HG03571 (cell line): Measurements from ENCODE around the gene SIGLEC9.

ENCODE experiments used
- ATAC-seq: cut with Tn5 transposase; IDR thresholded peaks from one replicate; pipeline ENCODE4 v1.9.1; 2021; ENCODE audit not compliant: unreplicated experiment

The SIGLEC9 gene

DNA sequence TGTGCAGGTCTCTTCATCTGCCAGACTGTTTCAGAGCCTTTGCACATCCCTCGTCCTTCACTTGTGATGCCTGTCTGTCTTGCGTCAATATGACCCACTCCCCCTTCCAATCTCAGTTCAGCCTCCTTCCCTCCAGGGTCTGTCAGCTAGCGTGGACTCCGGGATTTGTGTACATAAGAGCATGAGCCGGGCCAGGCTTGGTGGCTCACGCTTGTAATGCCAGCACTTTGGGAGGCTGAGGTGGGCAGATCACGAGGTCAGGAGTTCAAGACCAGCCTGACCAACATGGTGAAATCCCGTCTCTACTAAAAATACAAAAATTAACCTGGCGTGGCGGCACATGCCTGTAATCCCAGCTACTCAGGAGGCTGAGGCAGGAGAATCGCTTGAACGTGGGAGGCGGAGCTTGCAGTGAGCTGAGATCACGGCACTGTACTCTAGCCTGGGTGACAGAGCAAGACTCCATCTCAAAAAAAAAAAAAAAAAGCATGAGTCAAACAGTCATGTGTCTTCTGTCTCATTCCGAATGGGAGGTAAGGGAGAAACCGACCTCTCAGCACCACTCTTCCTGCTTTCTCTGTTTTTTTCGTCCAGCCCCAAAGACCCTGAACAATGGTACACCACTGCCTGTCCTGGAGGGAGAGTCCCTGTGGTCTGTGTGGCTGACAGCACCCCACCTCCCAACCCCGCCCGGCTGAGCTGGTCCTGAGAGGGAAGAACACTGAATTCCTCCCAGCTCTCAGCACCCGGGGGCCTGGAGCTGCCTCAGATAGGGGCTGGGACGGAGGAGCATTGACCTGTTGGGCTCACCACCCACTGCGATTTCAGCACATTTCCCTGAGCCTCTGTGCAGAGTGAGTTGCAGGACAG, 2.4 kb upstream of the SIGLEC9 start:
- ATAC-seq: no peak

DNA sequence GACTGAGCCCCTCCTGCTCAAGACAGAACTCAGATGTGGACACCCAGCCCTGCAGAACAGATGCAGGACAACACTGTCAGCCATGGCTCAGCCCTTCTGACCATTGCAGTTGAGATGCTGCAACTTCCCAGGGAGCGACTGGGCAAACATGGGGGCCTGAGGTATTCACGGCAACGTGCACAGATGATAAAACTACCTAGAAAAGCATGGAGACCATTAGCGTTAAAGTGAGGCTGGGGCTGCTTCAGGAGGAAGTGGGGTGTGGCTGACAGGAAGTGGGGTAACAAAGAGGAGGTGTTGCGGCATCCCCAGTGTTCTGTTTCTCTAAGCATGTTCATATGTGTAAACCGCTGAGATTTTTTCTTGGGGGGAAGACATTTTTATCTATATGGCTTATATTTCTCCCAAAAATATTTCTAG, 1.3 kb upstream of the SIGLEC9 start:
- ATAC-seq: no peak

DNA sequence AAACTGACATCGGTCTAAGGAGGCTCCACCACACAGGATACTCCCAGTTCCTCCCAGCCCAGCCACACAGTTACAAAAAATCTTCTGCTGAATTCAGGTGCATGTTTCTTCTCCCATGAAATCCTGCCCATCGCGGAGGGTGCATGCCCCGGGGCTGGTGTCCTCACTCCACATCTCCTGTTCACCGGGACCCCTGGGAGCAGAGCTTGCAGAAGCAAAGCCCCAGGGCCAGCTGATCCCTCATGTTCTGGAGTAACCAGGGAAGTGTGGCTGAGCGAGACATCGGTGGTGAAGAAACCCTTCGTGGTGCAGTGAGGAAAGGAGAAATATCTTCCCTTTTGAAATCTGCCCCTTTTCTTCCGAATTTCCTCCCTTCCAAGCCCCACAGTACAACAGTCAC, 904 bp upstream of the SIGLEC9 start:
- no peak for ATAC-seq

DNA sequence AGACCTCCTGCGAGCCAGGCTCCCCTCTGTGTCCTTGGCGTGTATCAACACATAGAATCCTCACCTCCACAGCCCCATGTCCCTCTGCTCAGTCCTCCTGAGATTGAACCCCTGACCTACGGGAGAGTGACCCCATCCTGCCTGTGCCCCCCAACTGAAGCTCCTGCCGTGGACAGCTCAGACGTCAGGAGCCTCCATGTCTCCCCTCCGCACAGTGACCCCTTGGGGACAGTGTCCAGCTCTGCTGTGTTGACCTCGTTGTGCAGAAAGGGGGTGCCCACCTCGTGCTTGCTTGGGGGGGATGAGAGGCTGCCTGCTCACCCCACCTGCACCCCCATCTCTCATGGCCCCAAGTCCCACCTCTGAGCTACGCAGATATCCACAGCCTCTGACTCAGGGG, 490 bp upstream of the SIGLEC9 start:
- no peak for ATAC-seq

DNA sequence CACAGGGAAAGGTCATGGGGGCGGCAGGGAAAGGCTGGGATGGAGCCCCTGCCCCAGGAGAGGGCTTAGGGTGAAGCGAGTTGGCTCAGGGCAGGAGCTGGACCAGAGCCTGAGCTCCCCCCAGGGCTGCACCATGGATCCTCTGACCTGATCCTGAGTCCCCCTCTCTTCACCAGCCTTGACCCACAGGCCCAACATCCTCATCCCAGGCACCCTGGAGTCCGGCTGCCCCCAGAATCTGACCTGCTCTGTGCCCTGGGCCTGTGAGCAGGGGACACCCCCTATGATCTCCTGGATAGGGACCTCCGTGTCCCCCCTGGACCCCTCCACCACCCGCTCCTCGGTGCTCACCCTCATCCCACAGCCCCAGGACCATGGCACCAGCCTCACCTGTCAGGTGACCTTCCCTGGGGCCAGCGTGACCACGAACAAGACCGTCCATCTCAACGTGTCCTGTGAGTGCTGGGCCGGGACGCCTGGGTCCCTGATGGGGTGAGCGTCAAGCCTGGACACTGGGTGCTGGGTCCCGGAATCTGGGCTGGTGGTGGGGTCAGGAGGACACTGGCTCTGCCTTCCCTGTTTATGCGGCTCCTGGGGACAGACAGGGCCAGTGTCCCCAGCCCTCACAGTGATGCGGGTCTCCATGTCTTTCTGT, 842 bp downstream of the SIGLEC9 start:
- ATAC-seq: no peak

DNA sequence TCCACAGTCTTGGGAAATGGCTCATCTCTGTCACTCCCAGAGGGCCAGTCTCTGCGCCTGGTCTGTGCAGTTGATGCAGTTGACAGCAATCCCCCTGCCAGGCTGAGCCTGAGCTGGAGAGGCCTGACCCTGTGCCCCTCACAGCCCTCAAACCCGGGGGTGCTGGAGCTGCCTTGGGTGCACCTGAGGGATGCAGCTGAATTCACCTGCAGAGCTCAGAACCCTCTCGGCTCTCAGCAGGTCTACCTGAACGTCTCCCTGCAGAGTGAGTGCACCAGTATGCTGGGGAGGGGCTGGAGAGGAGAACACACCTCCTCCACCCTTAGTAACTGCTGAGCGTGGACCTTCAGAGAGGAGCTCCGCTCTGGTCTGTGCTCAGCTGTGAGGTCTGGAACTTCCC, 2.3 kb downstream of the SIGLEC9 start:
- ATAC-seq: no peak

DNA sequence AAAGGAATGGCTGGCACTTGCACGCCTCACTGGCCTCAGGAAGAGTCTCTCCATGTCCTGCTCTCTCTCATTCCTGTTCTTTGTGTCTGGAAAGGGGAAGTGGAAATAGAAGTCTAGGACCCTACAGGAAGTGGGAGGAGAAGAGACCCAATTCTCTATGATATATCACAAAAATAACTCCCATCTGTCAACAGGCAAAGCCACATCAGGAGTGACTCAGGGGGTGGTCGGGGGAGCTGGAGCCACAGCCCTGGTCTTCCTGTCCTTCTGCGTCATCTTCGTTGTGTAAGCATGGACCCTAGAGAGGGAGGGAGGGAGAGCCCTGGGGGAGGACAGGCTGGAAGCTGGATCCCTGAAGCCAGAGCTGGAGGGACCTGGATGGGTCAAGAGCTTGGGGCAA, 3.0 kb downstream of the SIGLEC9 start:
- no peak for ATAC-seq

DNA sequence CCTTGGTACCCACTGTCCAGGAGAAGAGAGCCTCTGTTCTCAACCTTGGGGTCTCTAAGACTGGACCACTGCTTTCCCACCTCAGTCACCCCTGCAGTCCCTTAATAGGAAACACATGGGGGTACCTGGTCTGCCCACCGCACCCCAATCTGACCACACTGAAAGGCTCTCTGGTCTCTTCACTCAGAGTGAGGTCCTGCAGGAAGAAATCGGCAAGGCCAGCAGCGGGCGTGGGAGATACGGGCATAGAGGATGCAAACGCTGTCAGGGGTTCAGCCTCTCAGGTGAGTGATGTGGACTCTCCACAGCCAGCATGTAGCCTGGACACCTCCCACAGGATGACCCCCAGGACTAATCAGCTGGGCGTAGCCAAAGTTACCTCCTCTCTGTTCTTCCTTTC, 3.5 kb downstream of the SIGLEC9 start:
- no peak for ATAC-seq

DNA sequence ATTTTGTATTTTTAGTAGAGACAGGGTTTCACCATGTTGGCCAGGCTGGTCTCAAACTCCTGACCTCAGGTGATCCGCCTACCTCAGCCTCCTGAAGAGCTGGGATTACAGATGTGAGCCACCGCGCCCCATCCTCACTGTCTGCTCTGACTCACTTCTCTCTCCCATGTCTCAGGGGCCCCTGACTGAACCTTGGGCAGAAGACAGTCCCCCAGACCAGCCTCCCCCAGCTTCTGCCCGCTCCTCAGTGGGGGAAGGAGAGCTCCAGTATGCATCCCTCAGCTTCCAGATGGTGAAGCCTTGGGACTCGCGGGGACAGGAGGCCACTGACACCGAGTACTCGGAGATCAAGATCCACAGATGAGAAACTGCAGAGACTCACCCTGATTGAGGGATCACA, 5.0 kb downstream of the SIGLEC9 start:
- no peak for ATAC-seq

DNA sequence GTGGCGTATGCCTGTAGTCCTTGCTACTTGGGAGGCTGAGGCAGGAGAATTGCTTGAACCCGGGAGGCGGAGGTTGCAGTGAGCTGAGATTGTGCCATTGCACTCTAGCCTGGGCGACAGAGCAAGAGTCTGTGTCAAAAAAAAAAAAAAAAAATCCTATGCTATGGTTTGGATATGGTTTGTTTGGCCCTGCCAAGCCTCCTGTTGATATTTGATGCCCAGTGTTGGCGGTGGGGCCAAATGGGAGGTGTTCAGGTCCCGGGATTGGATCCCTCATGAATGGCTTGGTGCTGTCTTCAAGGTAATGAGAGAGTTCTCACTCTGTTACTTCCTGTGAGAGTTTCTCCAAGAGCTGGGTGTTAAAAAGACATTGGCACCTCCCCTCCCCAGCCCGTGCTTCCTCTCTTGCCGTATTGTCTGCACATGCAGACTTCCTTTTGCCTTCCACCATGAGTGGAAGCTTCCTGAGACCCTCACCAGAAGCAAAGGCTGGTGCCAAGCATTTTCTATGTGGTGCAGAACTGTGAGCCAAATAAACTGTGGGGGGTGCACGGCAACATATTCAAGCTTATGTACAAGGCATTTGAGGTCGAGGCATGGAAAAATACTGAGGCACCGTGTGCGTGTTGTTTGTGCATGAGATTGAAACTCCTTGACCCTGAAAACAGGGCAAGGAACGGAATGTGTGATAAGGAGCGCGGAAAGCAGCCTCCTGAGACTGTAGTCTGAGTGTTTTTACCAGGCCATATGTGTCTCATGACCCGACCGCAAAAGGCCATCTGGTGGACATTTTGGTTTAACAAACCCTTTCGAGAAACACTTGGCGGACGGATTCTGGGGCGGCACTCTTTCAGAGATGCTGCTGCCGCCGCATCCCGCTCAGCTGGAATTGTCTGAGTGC, 7.3 kb downstream of the SIGLEC9 start:
- no peak for ATAC-seq

DNA sequence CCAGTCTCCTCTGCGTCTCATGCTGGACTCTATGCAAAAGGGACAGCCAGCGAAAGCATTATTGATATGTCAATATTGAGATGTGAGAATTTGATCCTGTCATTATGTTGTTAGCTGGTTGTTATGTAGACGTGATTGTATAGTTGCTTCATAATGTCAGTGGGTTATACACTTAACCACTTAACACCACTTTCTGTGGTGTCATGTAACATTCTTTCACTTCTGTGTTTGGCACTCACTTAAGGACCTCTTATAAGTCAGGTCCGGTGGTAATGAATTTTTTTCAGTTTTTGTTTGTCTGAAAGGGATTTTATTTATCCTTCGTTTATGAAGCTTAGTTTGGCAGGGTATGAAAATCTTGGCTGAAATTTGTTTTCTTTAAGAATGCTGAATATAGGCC, 10.3 kb downstream of the SIGLEC9 start:
- ATAC-seq: no peak

DNA sequence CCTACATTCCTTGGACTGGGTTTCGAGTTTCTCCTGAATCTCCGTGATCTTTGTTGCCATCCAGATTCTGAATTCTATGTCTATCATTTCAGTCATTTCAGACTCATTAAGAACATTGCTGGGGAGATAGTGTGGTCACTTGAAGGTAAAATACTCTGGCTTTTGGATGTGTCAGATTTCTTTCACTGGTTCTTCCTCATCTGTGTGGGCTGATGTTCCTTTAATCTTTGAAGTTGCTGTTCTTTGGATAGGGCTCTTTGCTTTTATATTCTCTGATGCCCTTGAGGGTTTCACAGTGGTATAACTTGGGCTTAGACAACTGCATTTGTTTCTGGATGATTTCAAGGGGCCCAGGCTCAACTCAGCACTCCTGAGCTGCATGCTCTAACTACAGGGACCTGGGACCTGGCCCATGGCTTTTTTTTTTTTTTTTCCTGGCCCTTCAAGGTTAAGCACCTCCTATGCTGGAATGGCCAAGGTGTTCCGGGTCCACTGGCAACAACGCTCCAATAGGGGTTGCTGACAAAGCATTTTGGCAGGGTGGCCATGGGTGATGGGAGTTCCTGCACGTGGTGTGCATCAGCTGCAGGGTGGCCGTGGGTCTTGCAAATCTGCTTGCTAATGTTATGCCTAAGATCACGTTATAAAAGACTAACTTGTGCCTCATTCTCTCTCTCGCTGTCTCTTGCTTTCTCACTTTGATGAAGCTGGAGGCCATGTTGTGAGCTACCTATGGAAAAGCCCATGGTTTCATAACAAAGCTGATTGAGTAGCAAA, 11.5 kb downstream of the SIGLEC9 start:
- ATAC-seq: no peak

DNA sequence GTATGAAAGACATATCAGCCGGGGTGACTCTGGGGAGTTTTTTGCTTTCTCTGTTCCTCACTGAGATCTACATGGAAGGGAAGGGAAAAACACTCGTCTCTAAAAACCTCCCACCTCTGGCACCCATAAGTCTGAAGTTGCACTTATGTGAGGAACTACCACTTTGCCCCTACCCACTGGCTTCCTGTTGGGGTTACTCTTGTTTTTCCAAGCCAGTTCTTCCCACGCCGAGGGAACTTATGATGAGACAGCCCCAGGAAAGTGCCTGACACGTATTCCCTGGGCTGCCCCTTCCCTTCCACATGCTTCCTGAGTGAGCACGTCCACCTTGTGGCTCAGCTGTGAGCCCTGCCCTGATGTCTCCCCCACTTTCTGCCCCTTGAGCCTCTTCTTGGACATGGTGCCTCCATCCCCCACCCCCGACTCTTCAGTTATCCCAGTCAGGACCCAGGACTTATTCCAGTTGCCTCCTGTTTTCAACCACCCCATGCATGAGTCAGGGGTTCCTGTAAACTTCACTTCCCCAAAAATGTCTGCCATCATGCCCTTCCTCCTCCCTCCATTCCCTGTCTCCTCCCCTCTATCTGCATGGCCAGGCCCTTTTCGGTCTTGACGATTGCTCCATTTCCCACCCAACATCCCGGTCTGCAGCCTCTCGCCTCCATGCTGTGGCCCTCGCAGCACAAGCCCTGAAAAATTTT, 12.3 kb downstream of the SIGLEC9 start:
- no peak for ATAC-seq

DNA sequence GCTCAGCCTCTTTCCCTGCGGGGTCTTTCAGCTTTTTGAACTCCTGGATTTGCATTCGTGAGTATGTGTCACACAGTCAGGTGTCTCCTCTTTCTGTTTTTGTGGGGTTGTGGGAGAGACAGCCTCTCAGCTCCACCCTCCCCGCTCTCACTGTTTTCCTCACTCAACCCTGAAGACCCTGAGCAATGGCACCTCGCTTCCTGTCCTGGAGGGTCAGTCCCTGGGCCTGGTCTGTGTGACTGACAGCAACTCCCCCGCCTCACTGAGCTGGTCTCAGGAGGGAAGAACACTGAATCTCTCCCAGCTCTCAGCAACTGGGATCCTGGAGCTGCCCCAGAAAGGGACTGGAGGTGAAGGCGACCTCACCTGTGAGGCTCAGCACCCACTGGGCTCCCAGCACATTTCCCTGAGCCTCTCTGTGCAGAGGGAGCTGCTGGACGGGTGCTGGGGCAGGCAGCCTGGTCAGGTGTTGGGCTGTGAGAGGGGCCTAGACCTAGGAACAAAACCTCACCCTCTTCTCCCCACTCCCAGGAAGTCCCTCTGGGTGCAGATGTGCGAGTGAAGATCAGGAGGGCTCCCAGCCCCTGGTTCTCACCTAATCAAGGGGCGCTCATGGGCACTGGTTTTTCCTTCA, 13.2 kb downstream of the SIGLEC9 start:
- ATAC-seq: no peak

DNA sequence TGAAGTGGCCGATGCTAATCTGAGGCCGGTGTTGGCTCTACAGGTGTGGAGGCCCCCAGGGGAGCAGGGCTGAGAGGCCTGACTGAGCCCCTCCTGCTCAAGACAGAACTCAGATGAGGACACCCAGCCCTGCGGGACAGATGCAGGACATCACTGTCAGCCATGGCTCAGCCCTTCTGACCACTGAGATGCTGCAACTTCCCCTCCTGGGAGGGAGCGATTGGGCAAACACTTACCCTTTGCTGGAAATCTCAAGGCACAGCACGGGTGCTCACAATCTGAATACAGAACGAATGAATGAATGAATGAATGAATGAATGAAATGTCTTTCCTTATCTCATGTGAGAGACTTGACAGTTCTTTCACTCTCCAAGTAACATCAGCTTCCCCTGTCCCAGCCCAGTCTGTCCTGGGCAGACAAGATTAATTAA, 13.9 kb downstream of the SIGLEC9 start:
- ATAC-seq: no peak

DNA sequence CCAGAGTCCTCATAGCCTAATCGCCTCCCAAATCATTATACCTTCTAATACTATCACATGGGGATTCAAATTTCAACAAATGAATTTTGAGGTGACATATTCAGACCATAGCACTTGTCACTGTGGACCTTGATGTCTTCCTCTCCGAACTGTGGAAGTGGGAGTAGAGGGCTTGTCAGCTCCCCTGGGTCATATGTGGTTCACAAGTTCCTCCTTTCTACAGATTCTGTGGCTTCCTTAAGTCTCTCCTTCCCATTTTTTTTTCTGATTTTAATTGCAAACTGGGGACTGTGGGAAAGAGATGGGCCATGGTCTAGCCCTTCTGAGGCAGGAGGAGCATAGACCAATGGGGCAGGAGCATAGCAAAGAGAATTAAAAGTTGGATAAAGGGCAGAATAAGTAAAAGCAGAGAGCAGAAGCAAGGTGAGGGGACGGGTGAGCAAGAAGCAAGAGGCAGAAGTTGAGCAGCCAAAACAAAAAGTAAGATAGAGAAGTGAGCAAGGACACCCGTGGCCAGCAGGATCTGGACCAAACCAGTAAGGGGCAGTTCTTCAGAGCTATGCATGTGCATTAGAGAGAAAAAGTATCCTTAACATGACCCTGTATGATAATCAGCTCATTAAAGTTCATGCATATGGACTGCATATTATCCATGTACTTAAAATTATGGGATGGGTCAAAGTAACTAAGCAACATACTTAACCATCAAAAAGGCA, 14.8 kb downstream of the SIGLEC9 start:
- ATAC-seq: no peak

DNA sequence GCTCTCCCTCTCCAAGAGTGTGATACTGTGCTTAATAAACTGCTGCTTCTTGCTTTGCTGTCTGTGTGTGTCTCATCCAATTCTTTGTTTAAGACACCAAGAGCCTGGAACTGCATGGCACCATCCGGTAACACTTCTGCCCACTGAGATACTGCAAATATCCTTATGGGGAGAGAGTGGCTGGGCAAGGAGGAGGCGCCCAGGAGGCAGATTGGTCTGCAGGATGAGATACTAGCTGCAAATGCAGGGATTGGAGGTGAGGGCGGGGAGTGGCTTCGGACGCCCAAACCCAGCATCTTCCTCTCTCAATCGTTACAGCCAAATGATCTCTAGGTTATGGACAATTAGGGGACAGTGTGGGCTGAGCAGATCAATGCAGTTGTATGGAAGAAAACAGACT, 15.7 kb downstream of the SIGLEC9 start:
- no peak for ATAC-seq

DNA sequence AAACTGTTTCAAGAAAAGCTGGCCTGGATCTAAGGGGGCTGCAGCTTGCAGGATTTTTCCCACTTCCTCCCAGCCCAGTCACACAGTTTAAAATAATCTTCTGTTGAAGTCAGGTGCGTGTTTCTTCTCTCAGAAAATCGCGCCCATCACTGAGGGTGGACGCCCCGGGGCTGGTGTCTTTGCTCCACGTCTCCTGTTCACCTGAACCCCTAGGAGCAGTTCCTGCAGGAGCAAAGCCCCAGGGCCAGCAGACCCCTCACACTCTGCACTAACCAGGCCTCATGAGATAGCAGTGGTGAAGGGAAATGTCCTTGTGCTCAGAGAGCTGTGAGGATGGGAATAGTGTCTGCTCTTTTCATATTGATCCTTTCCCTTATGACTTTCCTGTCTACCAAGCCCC, 16.5 kb downstream of the SIGLEC9 start:
- no peak for ATAC-seq

DNA sequence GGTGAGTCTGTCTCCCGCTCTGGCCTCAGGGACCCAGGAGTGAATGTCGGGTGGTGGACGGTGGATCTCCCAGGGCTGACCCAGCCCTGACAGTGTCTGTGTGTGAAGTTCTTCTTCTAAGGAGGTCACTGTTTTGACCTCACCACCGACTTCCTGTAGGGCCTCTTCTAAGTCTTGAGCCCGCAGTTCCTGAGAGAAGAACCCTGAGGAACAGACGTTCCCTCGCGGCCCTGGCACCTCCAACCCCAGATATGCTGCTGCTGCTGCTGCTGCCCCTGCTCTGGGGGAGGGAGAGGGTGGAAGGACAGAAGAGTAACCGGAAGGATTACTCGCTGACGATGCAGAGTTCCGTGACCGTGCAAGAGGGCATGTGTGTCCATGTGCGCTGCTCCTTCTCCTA, 17.4 kb downstream of the SIGLEC9 start, which contains the start of gene SIGLEC7:
Gene SIGLEC7, plus strand, starts transcription at position 183 of the 400 bp plus-strand sequence. Its CDS starts 69 bp downstream, at position 252.
- no peak for ATAC-seq
